ENCODE measurements around the gene CLTCL1. TPM values are rescaled to one million over a fixed set of nuclear protein-coding genes. Genes with fewer than 3 reads are reported as not detected.
A peak's percentile ranks its signal among the peaks of the same experiment; 100 is the strongest.

The CLTCL1 gene
- total and polyA plus RNA-seq, 9 of the 15 experiments (the other 6 are each of a cell fraction or from before 2014, with no cell fraction given) = 1.1 to 11.7 (median 5.0) TPM

DNA sequence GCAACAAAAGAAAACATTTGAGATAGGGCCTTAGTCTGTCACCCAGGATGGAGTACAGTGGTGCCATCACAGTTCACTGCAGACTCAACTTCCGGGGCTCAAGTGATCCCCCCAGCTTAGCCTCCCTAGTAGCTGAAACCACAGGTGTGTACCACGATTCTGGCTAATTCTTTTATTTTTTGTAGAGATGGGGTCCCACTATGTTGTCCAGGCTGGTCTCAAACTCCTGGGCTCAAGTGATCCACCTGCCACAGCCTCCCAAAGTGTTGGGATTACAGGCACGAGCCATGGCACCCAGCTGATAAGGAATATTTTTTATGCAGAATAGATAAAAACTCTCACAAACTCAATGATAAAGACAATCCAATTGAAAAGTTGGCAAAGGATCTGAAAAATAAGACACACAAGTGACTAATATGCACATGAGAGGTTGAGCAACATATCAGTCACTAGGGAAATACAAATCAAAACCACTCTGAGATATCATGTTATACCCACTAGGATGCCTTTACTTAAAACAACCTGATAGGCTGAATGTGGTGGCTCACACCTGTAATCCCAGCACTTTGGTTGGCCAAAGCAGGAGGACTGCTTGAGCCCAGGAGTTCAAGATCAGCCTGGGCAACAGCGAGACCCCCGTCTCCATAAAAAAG, 33.9 kb upstream of the CLTCL1 start:
- intact Hi-C loops (cut with micrococcal nuclease) = no loop called here
- WGBS (ENCODE audit: insufficient coverage, low coverage, missing lambda C conversion rate) = 9% methylated on average over 5 of the region's 5 CpGs
- Histone ChIP-seq H3K36me3 (ENCODE audit: control insufficient read depth, insufficient read depth, low read length) (peaks cover 12% of the 10 kb centered on the region; the same call in 2 of the 3 replicates), H3K79me2 (ENCODE audit: control insufficient read depth, insufficient read depth, low read length) (no peaks in the 10 kb centered on the region), H3K27me3 (ENCODE audit: control insufficient read depth in 2 of 2, insufficient read depth in 2 of 2, low read length in 2 of 2) (peaks cover 0 to 12% of the 10 kb centered on the region in 2 experiments; a peak in 2 of 5 replicates), H3K9ac (ENCODE audit: insufficient read depth in 1 of 2, low read depth in 2 of 2, low read length in 2 of 2) (no peak overlapping the region), H3K9me1 (ENCODE audit: control insufficient read depth, insufficient read depth, low read length) (no peaks in the 10 kb centered on the region), H3K27ac (ENCODE audit: extremely low read depth, low read depth, low read length) (no peak overlapping the region), H3K4me2 (ENCODE audit: insufficient read depth, low read length) (no peak overlapping the region), H3K4me3 (no peak overlapping the region), H3K4me1 (replicated peaks in 1 of 2; ENCODE audit: control insufficient read depth in 2 of 2, insufficient read depth in 2 of 2, low read length in 2 of 2) (no peaks in the 10 kb centered on the region), H3K9me3 (replicated peaks; ENCODE audit: control insufficient read depth, insufficient read depth, low read depth, low read length) (peaks cover 6% of the 10 kb centered on the region; the same call in 1 of the 2 replicates), H2AFZ (ENCODE audit: low read depth, low read length) (no peak overlapping the region), H4K20me1 (replicated peaks; ENCODE audit: control insufficient read depth, insufficient read depth, low read length) (no peaks in the 10 kb centered on the region)
- ATAC-seq (no peak), FAIRE-seq (no peak), DNase-seq (ENCODE audit: extremely low read depth in 1 of 4, low spot score in 3 of 4) (no peak)
- no TSS peak for BruUV-seq (replicated peaks)
- in situ Hi-C loops (cut with MboI) = no loop called here
- CTCF ChIA-PET (ENCODE audit: low intra/inter-chr PET ratio) = no interaction called here
- POLR2A ChIA-PET = no interaction called here
- TF ChIP-seq CXXC5 (CRISPR knock-in tag; IDR thresholded peaks at IDR 0.05) (no peak), ZNF121 (CRISPR knock-in tag; conservative IDR thresholded peaks at IDR 0.05) (peak; percentile 80), TSC22D4 (tag; IDR thresholded peaks at IDR 0.05) (no peak), RHOXF2B (CRISPR knock-in tag; conservative IDR thresholded peaks at IDR 0.05) (no peak), MYC (IDR thresholded peaks at IDR 0.05; ENCODE audit: low read depth, low read length) (no peak), MYC (CRISPR knock-in tag; IDR thresholded peaks at IDR 0.05; ENCODE audit: borderline replicate concordance, low read depth) (no peak), EP300 (IDR thresholded peaks at IDR 0.05; ENCODE audit: low read length) (no peak), ZNF431 (CRISPR knock-in tag; IDR thresholded peaks at IDR 0.05) (no peak), MEIS2 (IDR thresholded peaks at IDR 0.05; ENCODE audit: partially characterized antibody) (no peak), TEAD2 (tag; IDR thresholded peaks at IDR 0.05) (no peak), HDAC1 (IDR thresholded peaks at IDR 0.05) (no peak), FIP1L1 (IDR thresholded peaks at IDR 0.05; ENCODE audit: low read depth, low read length, poor library complexity, severe bottlenecking) (no peak)
- TF ChIP-seq, protein P1, sequence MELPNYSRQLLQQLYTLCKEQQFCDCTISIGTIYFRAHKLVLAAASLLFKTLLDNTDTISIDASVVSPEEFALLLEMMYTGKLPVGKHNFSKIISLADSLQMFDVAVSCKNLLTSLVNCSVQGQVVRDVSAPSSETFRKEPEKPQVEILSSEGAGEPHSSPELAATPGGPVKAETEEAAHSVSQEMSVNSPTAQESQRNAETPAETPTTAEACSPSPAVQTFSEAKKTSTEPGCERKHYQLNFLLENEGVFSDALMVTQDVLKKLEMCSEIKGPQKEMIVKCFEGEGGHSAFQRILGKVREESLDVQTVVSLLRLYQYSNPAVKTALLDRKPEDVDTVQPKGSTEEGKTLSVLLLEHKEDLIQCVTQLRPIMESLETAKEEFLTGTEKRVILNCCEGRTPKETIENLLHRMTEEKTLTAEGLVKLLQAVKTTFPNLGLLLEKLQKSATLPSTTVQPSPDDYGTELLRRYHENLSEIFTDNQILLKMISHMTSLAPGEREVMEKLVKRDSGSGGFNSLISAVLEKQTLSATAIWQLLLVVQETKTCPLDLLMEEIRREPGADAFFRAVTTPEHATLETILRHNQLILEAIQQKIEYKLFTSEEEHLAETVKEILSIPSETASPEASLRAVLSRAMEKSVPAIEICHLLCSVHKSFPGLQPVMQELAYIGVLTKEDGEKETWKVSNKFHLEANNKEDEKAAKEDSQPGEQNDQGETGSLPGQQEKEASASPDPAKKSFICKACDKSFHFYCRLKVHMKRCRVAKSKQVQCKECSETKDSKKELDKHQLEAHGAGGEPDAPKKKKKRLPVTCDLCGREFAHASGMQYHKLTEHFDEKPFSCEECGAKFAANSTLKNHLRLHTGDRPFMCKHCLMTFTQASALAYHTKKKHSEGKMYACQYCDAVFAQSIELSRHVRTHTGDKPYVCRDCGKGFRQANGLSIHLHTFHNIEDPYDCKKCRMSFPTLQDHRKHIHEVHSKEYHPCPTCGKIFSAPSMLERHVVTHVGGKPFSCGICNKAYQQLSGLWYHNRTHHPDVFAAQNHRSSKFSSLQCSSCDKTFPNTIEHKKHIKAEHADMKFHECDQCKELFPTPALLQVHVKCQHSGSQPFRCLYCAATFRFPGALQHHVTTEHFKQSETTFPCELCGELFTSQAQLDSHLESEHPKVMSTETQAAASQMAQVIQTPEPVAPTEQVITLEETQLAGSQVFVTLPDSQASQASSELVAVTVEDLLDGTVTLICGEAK (IDR thresholded peaks at IDR 0.05) = no peak
- TF ChIP-seq, protein P1 (CRISPR knock-in tag; IDR thresholded peaks at IDR 0.05) = no peak
